Fibroblast of lung (primary cell): ENCODE results near the gene KL. TPM values are rescaled to one million over a fixed set of nuclear protein-coding genes. Genes with fewer than 3 reads are reported as not detected.

Source experiments
- DNase-seq, 2 donors: peaks; one replicate each; pipeline versions ENCODE4 v3.0.0 to v3.0.0-alpha.2; 2010; ENCODE audit warnings: low read depth in 2 of 2
- H2AFZ ChIP-seq: 2 replicates; pipeline ENCODE4 v1.5.1; 2012; ENCODE audit warnings: low read length, control low read depth, inconsistent platforms
- H3K27ac ChIP-seq: 2 replicates; pipeline ENCODE4 v1.5.1; 2011; ENCODE audit warnings: low read length, control low read depth; ENCODE audit not compliant: insufficient read depth
- H3K27me3 ChIP-seq: 2 replicates; pipeline ENCODE4 v1.5.1; 2011; ENCODE audit warnings: mild to moderate bottlenecking, low read length; ENCODE audit not compliant: control insufficient read depth, insufficient read depth
- H3K36me3 ChIP-seq: 2 replicates; pipeline ENCODE4 v1.5.1; 2011; ENCODE audit warnings: low read length; ENCODE audit not compliant: control insufficient read depth, insufficient read depth
- H3K4me1 ChIP-seq: 2 replicates; pipeline ENCODE4 v1.5.1; 2011; ENCODE audit warnings: low read length; ENCODE audit not compliant: control insufficient read depth, insufficient read depth; ENCODE audit errors: extremely low read depth
- H3K4me2 ChIP-seq: 2 replicates; pipeline ENCODE4 v1.5.1; 2011; ENCODE audit warnings: low read length, control low read depth; ENCODE audit not compliant: insufficient read depth; ENCODE audit errors: extremely low read depth
- H3K4me3 ChIP-seq, 4 experiments: fragments of 200-600 bp in 1 of 4; sonication (generic) in 1 of 4; replicated peaks in 1 of 4; 2 replicates each; pipeline ENCODE4 v1.5.1; 2011 to 2016; ENCODE audit warnings: low read length in 4 of 4, low read depth in 3 of 4, mild to moderate bottlenecking in 3 of 4, control low read depth in 2 of 4, inconsistent platforms in 1 of 4, mixed read lengths in 1 of 4; ENCODE audit not compliant: insufficient read depth in 1 of 4; ENCODE audit errors: control extremely low read depth in 1 of 4
- H3K79me2 ChIP-seq: 2 replicates; pipeline ENCODE4 v1.5.1; 2012; ENCODE audit warnings: mild to moderate bottlenecking, low read length, inconsistent platforms; ENCODE audit not compliant: control insufficient read depth, insufficient read depth
- H3K9ac ChIP-seq: 2 replicates; pipeline ENCODE4 v1.5.1; 2011; ENCODE audit warnings: mild to moderate bottlenecking, low read length, control low read depth; ENCODE audit not compliant: insufficient read depth
- H3K9me3 ChIP-seq: 2 replicates; pipeline ENCODE4 v1.5.1; 2012; ENCODE audit warnings: low read depth, low read length; ENCODE audit not compliant: control insufficient read depth, insufficient read depth
- H4K20me1 ChIP-seq: 2 replicates; pipeline ENCODE4 v1.5.1; 2011; ENCODE audit warnings: low read length; ENCODE audit not compliant: control insufficient read depth, insufficient read depth; ENCODE audit errors: extremely low read depth
- CTCF ChIP-seq, 2 donors: IDR thresholded peaks in 1 of 2; conservative IDR thresholded peaks in 1 of 2; 1 replicate in 1 of 2; 2 replicates in 1 of 2; pipeline ENCODE4 v1.5.1; 2011 to 2012; ENCODE audit warnings: low read length in 2 of 2, control low read depth in 1 of 2, inconsistent platforms in 1 of 2, low read depth in 1 of 2, mild to moderate bottlenecking in 1 of 2
- EZH2 ChIP-seq: IDR thresholded peaks from 2 replicates; pipeline ENCODE4 v1.5.1; 2012; ENCODE audit warnings: low read length, control low read depth, mild to moderate bottlenecking; ENCODE audit errors: missing control alignments
- polyA plus RNA-seq, 2 donors: library from polyadenylated mRNA; depleted of rRNA in 1 of 2; stranded (reverse) in 1 of 2; unstranded in 1 of 2; fragments of >200 nt; gene quantifications; 2 replicates each; pipeline ENCODE4 v1.2.1, GENCODE V29; 2011 to 2012; ENCODE audit warnings: missing spikeins in 1 of 2
- total RNA-seq: library from RNA; depleted of rRNA; stranded (reverse); fragments of >200 nt; gene quantifications from 2 replicates; pipeline ENCODE4 v1.2.1, GENCODE V29; 2014

The KL gene
- total and polyA plus RNA-seq, 2 donors (not counting 1 experiment from before 2014, with no cell fraction given) = 0.17 TPM; not detected in 1

GRCh38 chr13:32976912-32977311, 39.3 kb upstream of the KL start:
- Histone ChIP-seq H3K4me3 (no peak overlapping the region), H2AFZ (no peak overlapping the region), H4K20me1 (no peaks in the 10 kb centered on the region), H3K9ac (no peak overlapping the region), H3K79me2 (no peaks in the 10 kb centered on the region), H3K36me3 (no peaks in the 10 kb centered on the region), H3K4me2 (no peak overlapping the region), H3K9me3 (no peaks in the 10 kb centered on the region), H3K4me1 (no peaks in the 10 kb centered on the region), H3K27ac (no peak overlapping the region), H3K27me3 (no peaks in the 10 kb centered on the region)
- no peak for DNase-seq
- no peak for TF ChIP-seq CTCF (conservative IDR thresholded peaks at IDR 0.05 in 1 of 2, IDR thresholded peaks at IDR 0.05 in 1 of 2; ENCODE audit: low read depth in 1 of 2, low read length in 2 of 2)
- no peak for TF ChIP-seq EZH2

- H3K27me3 ChIP-seq = no peaks in the 10 kb centered on the region
- H3K9ac ChIP-seq = no peak overlapping the region
- H4K20me1 ChIP-seq = no peaks in the 10 kb centered on the region
- TF ChIP-seq CTCF (conservative IDR thresholded peaks at IDR 0.05 in 1 of 2, IDR thresholded peaks at IDR 0.05 in 1 of 2; ENCODE audit: low read depth in 1 of 2, low read length in 2 of 2) (no peak), EZH2 (no peak)
- H3K79me2 ChIP-seq = no peaks in the 10 kb centered on the region
- no peak for DNase-seq
- H3K9me3 ChIP-seq = no peaks in the 10 kb centered on the region
- no peak overlapping the region for H2AFZ ChIP-seq
- no peak overlapping the region for H3K4me3 ChIP-seq
- H3K4me1 ChIP-seq = no peaks in the 10 kb centered on the region
- H3K4me2 ChIP-seq = no peak overlapping the region
- no peaks in the 10 kb centered on the region for H3K36me3 ChIP-seq
- H3K27ac ChIP-seq = no peak overlapping the region
These were observed 38.9 kb upstream of the KL start for GRCh38 chr13:32977321-32977720.

GRCh38 chr13:32978278-32978677, 37.9 kb upstream of the KL start:
- H3K9ac ChIP-seq = no peak overlapping the region
- no peak overlapping the region for H2AFZ ChIP-seq
- TF ChIP-seq EZH2 = no peak
- TF ChIP-seq CTCF (conservative IDR thresholded peaks at IDR 0.05 in 1 of 2, IDR thresholded peaks at IDR 0.05 in 1 of 2; ENCODE audit: low read depth in 1 of 2, low read length in 2 of 2) = no peak
- no peak overlapping the region for H3K4me3 ChIP-seq
- no peaks in the 10 kb centered on the region for H3K36me3 ChIP-seq
- H3K27ac ChIP-seq = no peak overlapping the region
- no peaks in the 10 kb centered on the region for H3K27me3 ChIP-seq
- no peaks in the 10 kb centered on the region for H3K4me1 ChIP-seq
- H3K9me3 ChIP-seq = no peaks in the 10 kb centered on the region
- no peaks in the 10 kb centered on the region for H3K79me2 ChIP-seq
- no peaks in the 10 kb centered on the region for H4K20me1 ChIP-seq
- no peak overlapping the region for H3K4me2 ChIP-seq
- DNase-seq = no peak
